IMR-90 (cell line): ENCODE measurements around the gene RUNX1. TPM values are rescaled to one million over a fixed set of nuclear protein-coding genes. Genes with fewer than 3 reads are reported as not detected.

Experiments used
- ATAC-seq: fragments of 200-7000 bp; cut with Tn5 transposase; 2 replicates; pipeline ENCODE4 v1.9.1; 2020; ENCODE audit warnings: low read depth, mild to moderate bottlenecking, moderate library complexity
- BruUV-seq: library from RNA; stranded (reverse); fragments of 400-500 nt; replicated peaks from 2 replicates; lab custom pipeline; 2021; lab: Mats Ljungman, UMichigan
- CTCF ChIA-PET: fragments of 300-600 bp; formaldehyde crosslinking; extraction: SDS; loops from one replicate; lab custom pipeline; 2021; ENCODE audit warnings: antibody characterized with exemption; lab: Yijun Ruan, JAX
- POLR2A ChIA-PET: fragments of 300-600 bp; sonication (Branson Sonifier 250); formaldehyde crosslinking; loops from one replicate; lab custom pipeline; 2022; ENCODE audit warnings: antibody characterized with exemption; ENCODE audit not compliant: unreplicated experiment; lab: Charles Lee
- DNase-seq: peaks from one replicate; pipeline ENCODE4 v3.0.0; 2013
- H2AFZ ChIP-seq: replicated peaks from 2 replicates; pipeline ENCODE3; 2013; ENCODE audit warnings: low read length, mild to moderate bottlenecking; ENCODE audit not compliant: poor library complexity
- H2AK5ac ChIP-seq: 2 replicates; pipeline ENCODE4 v1.6.1; 2013; ENCODE audit warnings: low read depth, low read length, inconsistent platforms
- H2AK9ac ChIP-seq: replicated peaks from 2 replicates; pipeline ENCODE3; 2013; ENCODE audit warnings: mild to moderate bottlenecking, low read depth, low read length, moderate library complexity; ENCODE audit not compliant: poor library complexity
- H2BK120ac ChIP-seq: 2 replicates; pipeline ENCODE4 v1.6.1; 2013; ENCODE audit warnings: low read depth, low read length, inconsistent platforms
- H2BK15ac ChIP-seq: 3 replicates; pipeline ENCODE4 v1.6.1; 2013; ENCODE audit warnings: low read depth, low read length, inconsistent platforms
- H2BK20ac ChIP-seq: 2 replicates; pipeline ENCODE4 v1.6.1; 2013; ENCODE audit warnings: low read depth, mild to moderate bottlenecking, inconsistent platforms, low read length, moderate library complexity
- H2BK5ac ChIP-seq: 2 replicates; pipeline ENCODE4 v1.6.1; 2013; ENCODE audit warnings: mild to moderate bottlenecking, low read depth, low read length, inconsistent platforms; ENCODE audit not compliant: poor library complexity, severe bottlenecking
- H3K14ac ChIP-seq: replicated peaks from 2 replicates; pipeline ENCODE4 v1.6.1; 2013; ENCODE audit warnings: low read depth, low read length, inconsistent platforms
- H3K18ac ChIP-seq: 2 replicates; pipeline ENCODE4 v1.6.1; 2013; ENCODE audit warnings: low read depth, low read length, control low read depth
- H3K23ac ChIP-seq: 2 replicates; pipeline ENCODE4 v1.6.1; 2013; ENCODE audit warnings: low read depth, low read length, inconsistent platforms
- H3K27ac ChIP-seq: 2 replicates; pipeline ENCODE4 v1.5.1; 2013; ENCODE audit warnings: mild to moderate bottlenecking, control low read depth, low read length; ENCODE audit not compliant: insufficient read depth
- H3K27me3 ChIP-seq: 2 replicates; pipeline ENCODE4 v1.6.1; 2013; ENCODE audit warnings: low read length; ENCODE audit not compliant: control insufficient read depth, insufficient read depth
- H3K36me3 ChIP-seq: 2 replicates; pipeline ENCODE4 v1.6.1; 2013; ENCODE audit warnings: low read length, mixed read lengths; ENCODE audit not compliant: control insufficient read depth, insufficient read depth
- H3K4ac ChIP-seq: 2 replicates; pipeline ENCODE4 v1.6.1; 2013; ENCODE audit warnings: low read depth, low read length, inconsistent platforms
- H3K4me1 ChIP-seq: 2 replicates; pipeline ENCODE4 v1.6.1; 2013; ENCODE audit warnings: low read length, mixed read lengths; ENCODE audit not compliant: control insufficient read depth, insufficient read depth
- H3K4me2 ChIP-seq: 2 replicates; pipeline ENCODE4 v1.6.1; 2013; ENCODE audit warnings: low read depth, mild to moderate bottlenecking, control low read depth, low read length, moderate library complexity
- H3K4me3 ChIP-seq: 2 replicates; pipeline ENCODE4 v1.5.1; 2013; ENCODE audit warnings: low read depth, mild to moderate bottlenecking, control low read depth, low read length, moderate library complexity; ENCODE audit not compliant: insufficient read depth
- H3K56ac ChIP-seq: 2 replicates; pipeline ENCODE4 v1.6.1; 2013; ENCODE audit warnings: low read length, inconsistent platforms; ENCODE audit not compliant: insufficient read depth; ENCODE audit errors: extremely low read depth
- H3K79me1 ChIP-seq, 2 experiments: 2 replicates each; pipeline ENCODE4 v1.6.1; 2013; ENCODE audit warnings: low read length in 2 of 2, inconsistent platforms in 1 of 2, low read depth in 1 of 2
- H3K9ac ChIP-seq: 2 replicates; pipeline ENCODE4 v1.6.1; 2013; ENCODE audit warnings: low read depth, low read length, control low read depth
- H3K9me1 ChIP-seq: 2 replicates; pipeline ENCODE4 v1.6.1; 2013; ENCODE audit warnings: low read length, inconsistent platforms; ENCODE audit not compliant: insufficient read depth
- H3K9me3 ChIP-seq: 2 replicates; pipeline ENCODE4 v1.6.1; 2013; ENCODE audit warnings: low read length; ENCODE audit not compliant: control insufficient read depth, insufficient read depth
- H4K20me1 ChIP-seq: 2 replicates; pipeline ENCODE4 v1.6.1; 2013; ENCODE audit warnings: low read length, inconsistent platforms; ENCODE audit not compliant: insufficient read depth
- H4K5ac ChIP-seq: 2 replicates; pipeline ENCODE4 v1.6.1; 2013; ENCODE audit warnings: mild to moderate bottlenecking, low read depth, low read length, control low read depth
- H4K8ac ChIP-seq, 2 experiments: 2 replicates each; pipeline ENCODE4 v1.6.1; 2013; ENCODE audit warnings: low read depth in 2 of 2, low read length in 2 of 2, control low read depth in 1 of 2, inconsistent platforms in 1 of 2
- H4K91ac ChIP-seq: 2 replicates; pipeline ENCODE4 v1.6.1; 2013; ENCODE audit warnings: low read depth, low read length, inconsistent platforms; ENCODE audit not compliant: insufficient read depth
- MAFK ChIP-seq: IDR thresholded peaks from 2 replicates; pipeline ENCODE4 v1.6.1; 2012; ENCODE audit warnings: low read depth, low read length, improper control_type of control experiment
- USF2 ChIP-seq: fragments of 150-350 bp; IDR thresholded peaks from 2 replicates; pipeline ENCODE4 v1.6.1; 2017; ENCODE audit warnings: mild to moderate bottlenecking, antibody characterized with exemption, low read length, low read depth
- WGBS, 2 experiments: methylation state at CpG; one replicate each; pipeline versions ENCODE4 v1.1.5 to v1.1.7; 2013; ENCODE audit warnings: missing lambda C conversion rate in 2 of 2; ENCODE audit not compliant: insufficient read length in 1 of 2; ENCODE audit errors: extremely low coverage in 2 of 2; 5-methylcytosine and 5-hydroxymethylcytosine counted together
- dilution Hi-C: fragments of 300-500 bp; cut with HindIII; formaldehyde crosslinking; loops from one replicate; pipeline ENCODE4 v1.14.3; 2018; ENCODE audit warnings: low sequenced_read_pairs; ENCODE audit not compliant: unreplicated experiment
- in situ Hi-C: fragments of 300-500 bp; cut with MboI; formaldehyde crosslinking; loops from 3 replicates; pipeline ENCODE4 v1.14.3; 2019; ENCODE audit warnings: low sequenced_read_pairs, inconsistent platforms, mixed read lengths
- intact Hi-C: fragments of 100-400 bp; cut with micrococcal nuclease; formaldehyde crosslinking; loops from 2 replicates; pipeline ENCODE4 v1.10.0; 2022
- polyA plus RNA-seq, 3 experiments: library from polyadenylated mRNA; depleted of rRNA; stranded (reverse); fragments of >200 nt; gene quantifications; 2 replicates each; pipeline ENCODE4 v1.2.3, GENCODE V29; 2012; ENCODE audit warnings: low replicate concordance in 1 of 3
- total RNA-seq: library from RNA; depleted of rRNA; stranded (reverse); fragments of >200 nt; gene quantifications from 2 replicates; pipeline ENCODE4 v1.2.3, GENCODE V29; 2012

RUNX1 gene
- total and polyA plus RNA-seq, 2 of the 4 experiments (the other 2 are of a cell fraction): 34.5 to 56.5 TPM

- no peak overlapping the region for H4K8ac ChIP-seq
- no peaks in the 10 kb centered on the region for H3K9me3 ChIP-seq
- BruUV-seq: no TSS peak
- peaks cover 46% of the 10 kb centered on the region for H3K36me3 ChIP-seq
- POLR2A ChIA-PET: no interaction called here
- TF ChIP-seq USF2 (no peak), MAFK (no peak)
- no peaks in the 10 kb centered on the region for H3K27me3 ChIP-seq
- peaks cover 23% of the 10 kb centered on the region for H3K4me1 ChIP-seq
- peak overlapping the region; percentile 28; the same call in 1 of the 2 replicates for H3K23ac ChIP-seq
- no peak overlapping the region for H2AFZ ChIP-seq
- H3K14ac ChIP-seq: peak overlapping the region; percentile 41; the same call in 1 of the 2 replicates
- WGBS, 2 experiments: 100% methylated on average over 4 of the region's 6 CpGs; no CpG with 5 or more reads in 1 of the 2 experiments
- H3K4me2 ChIP-seq: no peak overlapping the region
- H3K4ac ChIP-seq: 0 out of 2 replicates have a peak overlapping the region, but pooled peaks have one; percentile 1
- in situ Hi-C loops: no loop called here
- H4K91ac ChIP-seq: no peak overlapping the region
- H2BK120ac ChIP-seq: no peak overlapping the region
- DNase-seq: no peak
- no peak overlapping the region for H2BK20ac ChIP-seq
- no peak overlapping the region for H3K56ac ChIP-seq
- H4K5ac ChIP-seq: no peak overlapping the region; the same call in 1 of the 2 replicates
- peaks cover 41% of the 10 kb centered on the region for H4K20me1 ChIP-seq
- no peak overlapping the region for H3K27ac ChIP-seq
- no peak for ATAC-seq
- CTCF ChIA-PET: no interaction called here
- H2BK5ac ChIP-seq: no peak overlapping the region
- no peak overlapping the region; the same call in 1 of the 2 replicates for H2AK5ac ChIP-seq
- intact Hi-C loops: no loop called here
- peaks cover 19% of the 10 kb centered on the region for H3K9me1 ChIP-seq
- H2BK15ac ChIP-seq: no peak overlapping the region
- no peak overlapping the region for H3K18ac ChIP-seq
- H3K79me1 ChIP-seq: peaks cover 54 to 94% of the 10 kb centered on the region in 2 experiments
- H3K9ac ChIP-seq: no peak overlapping the region
- H3K4me3 ChIP-seq: no peak overlapping the region
- H2AK9ac ChIP-seq: no peak overlapping the region
- dilution Hi-C loops: no loop called here
These were observed 250.0 kb downstream of the RUNX1 start for GRCh38 chr21:34799092-34799491.
